Umbilical cord (tissue), 2 donors: Measurements from ENCODE around the gene PTPN3. TPM values are rescaled to one million over a fixed set of nuclear protein-coding genes. Genes with fewer than 3 reads are reported as not detected.
A peak's percentile ranks its signal among the peaks of the same experiment; 100 is the strongest.

ENCODE experiments used
- DNase-seq: peaks from one replicate; pipeline ENCODE4 v3.0.0-alpha.2; 2015; ENCODE audit warnings: low spot score
- total RNA-seq: library from RNA; depleted of rRNA; stranded (reverse); fragments of >200 nt; gene quantifications from one replicate; pipeline ENCODE4 v1.2.3, GENCODE V29; 2014; ENCODE audit warnings: low replicate concordance; ENCODE audit not compliant: insufficient read depth

Gene PTPN3
- total RNA-seq, 1 donor from 2014 or later = 2.9 TPM

GRCh38 chr9:109424618-109425017 lies 73.5 kb downstream of the PTPN3 start:
- no peak for DNase-seq

- DNase-seq = no peak
Measured at GRCh38 chr9:109423877-109424276, 74.2 kb downstream of the PTPN3 start.

- DNase-seq = peak; percentile 68
Measured at GRCh38 chr9:109422641-109423040, 75.5 kb downstream of the PTPN3 start.

- DNase-seq = no peak
Measured at GRCh38 chr9:109421026-109421970, 76.8 kb downstream of the PTPN3 start.

DNA sequence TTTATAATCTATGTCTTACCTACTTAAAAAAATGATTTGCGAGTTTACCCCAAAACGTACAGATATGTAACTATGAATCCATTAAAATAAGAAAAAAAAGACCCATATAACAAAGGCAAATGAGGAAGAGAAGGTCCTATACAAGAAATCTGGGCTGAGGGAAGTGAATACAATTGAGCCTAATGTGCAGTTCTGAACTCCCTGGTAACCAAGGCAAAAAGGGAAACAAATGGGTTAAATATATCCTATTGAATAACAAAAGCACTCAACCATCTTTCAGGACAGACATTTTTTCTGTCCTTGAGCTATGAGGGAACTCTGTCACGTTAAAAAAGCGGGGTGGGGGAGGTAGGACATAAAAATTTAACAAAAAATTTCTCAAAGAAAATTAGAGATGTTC lies 78.6 kb downstream of the PTPN3 start:
- DNase-seq = no peak

- DNase-seq = no peak
Measured at GRCh38 chr9:109418827-109419226, 79.3 kb downstream of the PTPN3 start.

DNA sequence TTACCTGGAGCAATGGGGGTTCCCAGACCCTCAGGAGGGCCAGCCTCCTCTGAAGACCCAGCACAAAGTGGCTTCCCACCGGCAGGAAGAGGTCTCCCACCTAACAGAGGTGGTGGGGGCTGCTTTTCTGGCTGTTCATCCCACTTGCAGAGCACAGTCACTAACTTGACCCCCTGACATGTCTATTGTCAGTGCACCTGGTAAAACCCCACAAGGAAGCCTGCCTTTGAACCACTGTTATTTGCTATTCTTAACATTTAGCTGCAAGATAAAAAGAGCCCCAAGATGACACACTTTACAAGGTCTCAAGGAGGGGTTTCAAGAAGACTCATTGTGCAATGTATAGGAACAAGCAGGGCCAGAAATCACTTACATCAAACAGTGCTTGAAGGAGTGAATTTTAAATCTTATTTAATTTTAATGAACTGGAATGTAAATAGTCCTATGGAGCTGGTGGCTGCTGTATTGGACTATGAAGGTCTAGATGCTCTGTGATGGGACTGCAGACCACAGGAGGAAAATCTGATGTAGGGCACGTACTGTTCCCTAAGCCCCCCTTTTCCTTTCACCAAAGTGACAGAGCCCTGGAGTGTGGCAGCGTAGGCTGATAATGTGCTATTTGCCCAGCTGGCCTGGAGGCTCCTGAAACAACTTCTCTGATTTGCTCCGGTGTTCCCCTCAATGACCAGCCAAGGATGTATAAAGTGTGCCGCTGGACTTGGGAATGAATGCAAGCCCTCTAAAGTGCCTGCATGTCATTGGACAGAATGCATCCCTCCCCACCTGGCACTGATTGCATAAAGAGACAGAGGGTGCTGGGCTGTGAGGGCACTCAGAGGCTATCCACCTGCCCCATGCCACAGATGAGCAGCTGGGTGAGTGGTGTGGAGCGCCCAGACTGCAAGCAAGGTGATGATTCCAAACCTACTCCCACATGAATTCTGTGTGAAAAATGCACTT lies 80.2 kb downstream of the PTPN3 start:
- DNase-seq = no peak

GRCh38 chr9:109417054-109417453 lies 81.1 kb downstream of the PTPN3 start:
- no peak for DNase-seq

DNA sequence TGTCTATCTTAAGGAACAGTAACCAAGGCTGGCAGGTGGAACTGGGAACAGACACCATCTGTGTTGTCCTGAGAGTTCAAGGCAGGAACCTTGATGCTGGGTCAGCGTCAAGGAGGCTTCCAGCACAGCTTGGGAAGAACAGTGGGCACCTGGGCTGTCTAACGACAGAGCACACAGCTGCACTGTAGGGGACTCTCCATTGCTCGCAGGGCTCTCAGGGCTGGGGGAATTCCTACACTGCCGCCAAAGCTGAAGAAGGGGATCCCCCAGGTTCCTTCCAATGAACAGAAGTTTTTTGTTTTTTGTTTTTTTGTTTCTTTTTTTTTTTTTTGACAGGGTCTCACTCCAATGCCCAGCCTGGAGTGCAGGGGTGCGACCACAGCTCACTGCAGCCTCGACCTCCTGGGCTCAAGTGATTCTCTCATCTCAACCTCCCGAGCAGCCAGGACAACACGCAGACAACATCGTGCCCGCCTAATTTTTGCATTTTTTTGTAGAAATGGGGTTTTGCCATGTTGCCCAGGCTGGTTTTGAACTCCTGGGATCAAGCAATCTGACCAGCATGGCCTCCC lies 81.9 kb downstream of the PTPN3 start:
- DNase-seq = no peak

- DNase-seq = no peak
Measured at GRCh38 chr9:109414125-109414785, 83.9 kb downstream of the PTPN3 start.

DNA sequence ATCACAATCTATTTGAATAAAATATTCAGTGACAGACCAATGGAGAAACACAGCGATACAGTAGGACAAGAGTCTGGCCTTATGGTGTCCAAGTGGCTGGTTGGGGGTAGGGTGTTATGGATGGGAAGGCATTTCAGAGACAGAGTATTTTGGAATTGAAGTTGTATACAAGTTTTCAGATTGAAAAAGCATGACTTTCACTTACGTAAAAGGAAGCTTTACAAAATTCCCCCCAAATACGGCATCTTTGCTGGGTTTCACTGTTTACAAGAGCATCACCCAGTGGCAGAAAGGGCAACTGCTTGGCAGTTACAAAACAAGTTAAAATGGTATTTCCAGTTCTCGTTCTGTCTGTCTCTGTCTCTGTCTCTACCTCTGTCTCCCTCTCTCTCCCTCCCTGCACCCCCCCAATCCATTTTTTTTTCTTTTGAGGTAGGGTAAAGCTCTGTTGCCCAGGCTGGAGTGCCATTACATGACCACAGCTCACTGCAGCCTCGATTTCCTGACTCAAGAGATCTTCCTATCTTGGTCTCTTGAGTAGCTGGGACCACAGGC lies 86.2 kb downstream of the PTPN3 start:
- DNase-seq = peak; percentile 49

DNA sequence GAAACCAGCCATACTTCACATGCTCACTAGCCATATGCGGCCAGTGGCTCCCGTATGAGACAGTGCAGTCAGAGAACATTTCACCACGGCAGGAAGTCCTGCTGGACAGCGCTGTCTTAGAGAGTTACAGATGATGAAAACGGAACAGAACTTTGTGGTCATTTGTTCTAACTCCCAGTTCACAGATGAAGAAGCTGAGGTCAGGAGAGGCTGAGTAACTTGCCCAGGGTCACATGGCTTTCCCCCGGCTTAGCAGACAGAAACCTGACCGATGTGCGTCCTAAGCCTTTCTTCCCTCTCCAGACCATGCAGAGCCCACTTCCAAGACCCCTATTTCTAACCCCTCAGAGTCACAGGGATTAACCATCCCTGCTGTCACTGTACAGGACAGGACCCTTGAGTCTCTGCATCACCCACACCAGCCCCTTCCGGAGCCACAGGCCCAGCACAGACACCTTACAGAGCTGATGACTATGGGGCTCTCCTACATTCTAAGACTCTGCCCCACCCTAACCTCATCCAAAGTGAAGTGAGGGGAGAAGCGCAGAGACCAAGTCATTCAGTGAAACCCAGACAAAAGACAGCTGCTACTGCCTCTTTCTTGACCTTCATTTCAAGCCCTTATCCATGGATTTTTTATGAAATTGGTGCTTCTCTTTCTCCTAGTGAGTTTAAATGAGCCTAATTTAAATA lies 86.9 kb downstream of the PTPN3 start:
- no peak for DNase-seq

DNA sequence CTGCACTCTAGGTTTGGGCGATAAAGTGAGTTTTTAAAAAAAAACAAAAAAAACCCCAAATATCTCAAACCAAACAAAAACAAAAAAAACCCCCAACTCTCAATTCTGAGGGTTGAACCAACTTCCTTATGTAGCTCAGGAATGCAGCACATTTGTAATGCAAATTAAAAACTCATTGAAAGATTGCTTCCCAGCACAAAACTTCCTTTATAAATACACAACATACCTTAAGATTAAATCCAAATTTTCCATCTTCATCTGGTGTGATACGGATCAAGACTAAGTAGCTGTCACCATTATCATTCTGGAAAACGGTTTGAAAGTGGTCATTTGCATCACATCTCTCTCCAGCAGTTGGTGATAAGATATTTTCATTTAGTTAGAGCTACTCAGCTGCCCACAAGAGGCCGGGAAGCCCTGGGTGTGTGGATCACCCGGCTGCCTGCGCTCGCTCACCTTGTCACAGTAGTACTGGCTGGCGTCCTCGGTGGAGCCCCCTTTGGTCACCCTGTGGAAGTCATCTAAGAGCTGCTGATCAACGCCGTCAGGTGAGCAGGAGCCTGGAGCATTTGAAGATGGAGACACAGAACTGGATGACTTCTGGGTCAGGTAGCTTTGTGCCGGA lies 88.2 kb downstream of the PTPN3 start:
- no peak for DNase-seq

- no peak for DNase-seq
Measured at GRCh38 chr9:109408759-109409462, 89.2 kb downstream of the PTPN3 start.

DNA sequence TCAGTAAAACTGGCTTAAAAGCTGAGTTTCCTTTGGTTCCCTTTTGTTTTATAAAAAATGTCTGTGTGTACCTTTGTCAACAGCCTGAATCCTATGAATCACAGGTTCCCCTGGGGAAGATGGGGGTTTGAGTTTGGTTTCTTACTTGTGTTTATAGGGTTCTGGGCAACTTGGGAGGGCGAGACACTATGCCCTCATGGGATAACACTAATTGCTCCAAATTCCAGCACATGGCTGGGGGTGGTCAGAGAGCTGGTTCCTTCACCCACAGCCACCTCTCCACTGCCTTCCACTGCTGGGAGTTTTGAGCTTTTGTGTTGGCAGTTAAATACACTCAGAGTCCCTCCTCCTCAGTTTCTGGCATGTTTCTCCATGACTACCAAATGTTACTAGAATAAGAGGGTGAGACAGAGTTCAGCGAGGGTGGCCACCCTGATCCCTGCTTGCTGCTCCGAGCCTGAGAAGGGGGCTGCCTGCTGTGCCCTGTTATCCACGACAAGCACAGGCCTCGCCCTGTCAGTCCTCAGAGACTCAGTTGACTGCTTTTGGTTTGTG lies 94.3 kb downstream of the PTPN3 start:
- no peak for DNase-seq

DNA sequence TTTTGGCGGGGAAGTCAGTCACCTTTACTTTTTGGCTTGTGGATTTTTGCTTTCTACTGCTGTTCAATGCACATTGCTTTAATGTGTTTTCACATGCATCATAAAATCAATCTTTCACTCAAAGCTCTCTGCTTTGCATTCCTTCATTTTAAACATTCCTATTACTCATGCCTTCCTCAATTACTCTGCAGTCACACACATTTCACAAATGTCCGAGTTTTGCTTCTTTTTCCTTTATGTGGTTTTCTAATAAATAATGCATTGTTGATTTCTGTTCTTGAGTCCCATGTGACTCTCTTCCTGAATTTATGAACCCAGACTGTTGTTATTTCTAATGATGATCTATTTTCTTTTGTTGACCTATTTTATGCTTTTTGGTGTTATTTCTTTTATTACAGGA lies 95.0 kb downstream of the PTPN3 start:
- DNase-seq = no peak

DNA sequence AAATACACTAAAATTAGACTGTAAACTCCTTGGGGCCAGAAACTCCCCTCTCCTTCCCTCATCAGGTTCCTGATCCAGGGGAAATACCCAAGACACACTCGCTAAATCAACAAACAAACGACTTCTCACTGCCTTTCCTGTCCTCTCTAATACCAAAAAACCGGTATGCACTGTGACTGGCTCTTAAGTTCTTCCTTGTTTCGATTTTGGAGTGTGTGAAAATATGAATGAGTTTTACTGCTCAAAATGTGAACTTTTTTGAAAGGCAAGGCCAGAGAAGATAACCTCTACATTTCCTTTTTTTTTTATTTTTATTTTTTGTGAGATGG lies 96.2 kb downstream of the PTPN3 start:
- DNase-seq = no peak

DNA sequence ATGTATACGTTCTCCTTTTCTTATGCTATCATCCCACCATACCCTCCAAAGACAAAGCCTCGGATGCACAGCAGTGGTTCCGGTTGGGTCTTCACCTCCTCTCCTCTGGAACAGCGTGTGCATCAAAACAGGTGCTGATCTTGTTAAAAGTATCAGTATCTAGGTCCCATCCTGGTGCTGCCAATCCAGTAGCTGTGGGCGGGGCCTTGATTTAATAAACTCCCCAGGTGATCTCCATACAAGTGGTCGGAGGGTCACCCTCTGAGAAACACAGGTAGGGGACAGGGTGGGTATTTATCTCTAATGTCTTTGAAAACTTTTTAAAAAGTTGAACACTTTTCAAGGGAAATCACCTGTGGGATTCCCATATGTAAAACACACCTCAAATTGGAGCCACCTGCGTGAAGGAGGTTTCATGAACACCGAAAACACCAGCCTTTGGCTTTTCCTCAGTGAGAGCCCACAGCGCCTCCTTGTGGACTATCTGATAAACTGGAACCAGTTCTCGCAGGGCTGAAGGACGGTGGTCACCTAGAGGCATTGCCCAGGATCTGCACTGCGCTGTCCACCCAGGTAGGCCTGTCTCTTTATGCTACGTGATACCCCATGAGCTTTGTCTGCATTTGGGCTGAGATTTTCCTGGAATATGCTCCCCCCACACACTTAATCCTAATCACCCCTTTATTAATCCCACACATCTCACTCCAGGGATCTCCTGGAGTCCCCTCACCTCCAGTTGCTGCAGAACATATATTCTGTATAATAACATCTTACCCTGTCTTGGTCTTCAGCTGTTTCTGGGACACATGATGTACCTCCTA lies 96.7 kb downstream of the PTPN3 start:
- DNase-seq = peak; percentile 42
